RKO (cell line): ENCODE results near the gene ACBD6.

Experiments used
- DNase-seq: peaks from one replicate; pipeline ENCODE4 v3.0.0-alpha.2; 2016; ENCODE audit warnings: low spot score

Gene ACBD6

GRCh38 chr1:180524915-180525714 is 22.7 kb upstream of the ACBD6 start:
- DNase-seq: no peak

- no peak for DNase-seq
Observed at GRCh38 chr1:180524160-180524914, 22.0 kb upstream of the ACBD6 start.

- no peak for DNase-seq
Observed at GRCh38 chr1:180522213-180522515, 19.8 kb upstream of the ACBD6 start.

- DNase-seq: no peak
Observed at GRCh38 chr1:180521474-180522212, 19.3 kb upstream of the ACBD6 start.

- no peak for DNase-seq
Observed at GRCh38 chr1:180519846-180520245, 17.5 kb upstream of the ACBD6 start.

- peak; percentile 84 for DNase-seq
Observed at GRCh38 chr1:180515857-180516388, 13.5 kb upstream of the ACBD6 start.

- DNase-seq: no peak
Observed at GRCh38 chr1:180515364-180515763, 13.0 kb upstream of the ACBD6 start.

GRCh38 chr1:180513531-180513930 is 11.2 kb upstream of the ACBD6 start:
- no peak for DNase-seq

- DNase-seq: no peak
Observed at GRCh38 chr1:180510882-180511281, 8.5 kb upstream of the ACBD6 start.

- DNase-seq: no peak
Observed at GRCh38 chr1:180508725-180509097, 6.3 kb upstream of the ACBD6 start.

- no peak for DNase-seq
Observed at GRCh38 chr1:180507795-180508724, 5.7 kb upstream of the ACBD6 start.

- no peak for DNase-seq
Observed at GRCh38 chr1:180505732-180506335, 3.5 kb upstream of the ACBD6 start.

GRCh38 chr1:180504186-180504585 is 1.8 kb upstream of the ACBD6 start:
- DNase-seq: no peak

- DNase-seq: peak; percentile 66
Observed at GRCh38 chr1:180503280-180503862, 994 bp upstream of the ACBD6 start.

GRCh38 chr1:180501865-180502360 is 464 bp downstream of the ACBD6 start:
- no peak for DNase-seq

GRCh38 chr1:180500689-180501088 is 1.7 kb downstream of the ACBD6 start:
- DNase-seq: no peak

- DNase-seq: no peak
Observed at GRCh38 chr1:180498594-180498993, 3.8 kb downstream of the ACBD6 start.

- no peak for DNase-seq
Observed at GRCh38 chr1:180497826-180498225, 4.6 kb downstream of the ACBD6 start.

GRCh38 chr1:180494370-180494769 is 8.0 kb downstream of the ACBD6 start:
- no peak for DNase-seq

- DNase-seq: no peak
Observed at GRCh38 chr1:180489976-180490375, 12.4 kb downstream of the ACBD6 start.

- no peak for DNase-seq
Observed at GRCh38 chr1:180489313-180489712, 13.1 kb downstream of the ACBD6 start.
